Upper lobe of left lung (tissue), 4 donors: Measurements from ENCODE around the gene SEPTIN8.

ENCODE experiments used
- POLR2A ChIP-seq, 4 donors: fragments of 450-650 bp; IDR thresholded peaks; one replicate each; pipeline ENCODE4 v1.5.1; 2016 to 2017; ENCODE audit warnings: antibody characterized with exemption in 4 of 4, mild to moderate bottlenecking in 2 of 4
- TF ChIP-seq, protein P1 (sequence below), 6 experiments: fragments of 450-650 bp in 4 of 6; fragments of 200-600 bp in 2 of 6; sonication (generic) in 2 of 6; IDR thresholded peaks; one replicate each; pipeline ENCODE4 v1.5.1; 2016 to 2019; ENCODE audit warnings: antibody characterized with exemption in 6 of 6

DNA sequence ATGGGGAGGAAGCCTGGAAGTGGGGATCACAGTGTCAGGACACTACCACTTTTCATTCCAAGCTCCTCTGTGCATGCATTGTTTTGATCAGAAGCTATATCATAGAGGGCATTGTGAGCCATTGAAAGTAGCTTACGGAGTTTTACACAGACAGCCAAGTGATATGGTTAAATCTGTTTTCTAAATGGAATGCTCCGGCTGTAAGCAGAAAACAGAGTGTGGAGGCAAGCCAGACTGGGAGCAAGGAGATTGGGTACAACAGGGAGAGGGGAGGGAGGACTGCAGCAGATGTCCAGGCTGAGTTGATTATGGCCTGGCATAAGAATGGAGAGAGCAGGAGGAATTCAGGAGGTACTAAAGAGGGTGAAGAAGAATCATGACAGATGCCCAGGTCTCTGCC, 20.6 kb upstream of the SEPTIN8 start:
- TF ChIP-seq, protein P1, sequence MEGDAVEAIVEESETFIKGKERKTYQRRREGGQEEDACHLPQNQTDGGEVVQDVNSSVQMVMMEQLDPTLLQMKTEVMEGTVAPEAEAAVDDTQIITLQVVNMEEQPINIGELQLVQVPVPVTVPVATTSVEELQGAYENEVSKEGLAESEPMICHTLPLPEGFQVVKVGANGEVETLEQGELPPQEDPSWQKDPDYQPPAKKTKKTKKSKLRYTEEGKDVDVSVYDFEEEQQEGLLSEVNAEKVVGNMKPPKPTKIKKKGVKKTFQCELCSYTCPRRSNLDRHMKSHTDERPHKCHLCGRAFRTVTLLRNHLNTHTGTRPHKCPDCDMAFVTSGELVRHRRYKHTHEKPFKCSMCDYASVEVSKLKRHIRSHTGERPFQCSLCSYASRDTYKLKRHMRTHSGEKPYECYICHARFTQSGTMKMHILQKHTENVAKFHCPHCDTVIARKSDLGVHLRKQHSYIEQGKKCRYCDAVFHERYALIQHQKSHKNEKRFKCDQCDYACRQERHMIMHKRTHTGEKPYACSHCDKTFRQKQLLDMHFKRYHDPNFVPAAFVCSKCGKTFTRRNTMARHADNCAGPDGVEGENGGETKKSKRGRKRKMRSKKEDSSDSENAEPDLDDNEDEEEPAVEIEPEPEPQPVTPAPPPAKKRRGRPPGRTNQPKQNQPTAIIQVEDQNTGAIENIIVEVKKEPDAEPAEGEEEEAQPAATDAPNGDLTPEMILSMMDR (IDR thresholded peaks at IDR 0.05), result no peak
- TF ChIP-seq POLR2A (IDR thresholded peaks at IDR 0.05), result no peak
